GM12878 (cell line): ENCODE data around the gene FOXL1. TPM values are rescaled to one million over a fixed set of nuclear protein-coding genes. Genes with fewer than 3 reads are reported as not detected.

Experiments used
- ATAC-seq: fragments of 200-7000 bp; cut with Tn5 transposase; 3 replicates; pipeline ENCODE4 v1.9.1; 2020; ENCODE audit warnings: mild to moderate bottlenecking, moderate library complexity
- BruUV-seq: library from RNA; stranded (reverse); fragments of 400-500 nt; replicated peaks from 2 replicates; lab custom pipeline; 2021; lab: Mats Ljungman, UMichigan
- CTCF ChIA-PET: fragments of 300-600 bp; sonication (Branson Sonifier 250); formaldehyde crosslinking; extraction: SDS; loops from one replicate; lab custom pipeline; 2021; ENCODE audit warnings: inconsistent platforms; lab: Yijun Ruan, JAX
- POLR2A ChIA-PET: fragments of 350-600 bp; formaldehyde crosslinking; extraction: SDS; loops from one replicate; lab custom pipeline; 2021; ENCODE audit warnings: inconsistent platforms; lab: Charles Lee
- RAD21 ChIA-PET: fragments of 300-600 bp; sonication (Branson Sonifier 250); formaldehyde crosslinking; loops from one replicate; lab custom pipeline; 2023; ENCODE audit warnings: antibody characterized with exemption; ENCODE audit not compliant: unreplicated experiment; lab: Charles Lee
- SMC1A ChIA-PET: fragments of 300-600 bp; sonication (Branson Sonifier 250); formaldehyde crosslinking; loops from one replicate; lab custom pipeline; 2023; ENCODE audit not compliant: unreplicated experiment, uncharacterized antibody; lab: Charles Lee
- DNase-seq: peaks from one replicate; pipeline ENCODE4 v3.0.0-alpha.2; 2011; ENCODE audit warnings: low read depth, low spot score
- FAIRE-seq: peaks from 3 replicates; lab custom pipeline; 2011; peaks lifted over from hg19 to GRCh38; lab: Jason Lieb, UNC
- H2AFZ ChIP-seq: 2 replicates; pipeline ENCODE4 v1.6.0; 2011; ENCODE audit warnings: low read depth, low read length, control low read depth; ENCODE audit not compliant: control insufficient read depth
- H3K27ac ChIP-seq: 2 replicates; pipeline ENCODE4 v1.5.1; 2011; ENCODE audit warnings: control low read depth; ENCODE audit not compliant: control insufficient read depth, insufficient read depth
- H3K27me3 ChIP-seq, 2 experiments: replicated peaks in 1 of 2; 2 replicates each; pipeline versions ENCODE4 v1.6.0 to v1.6.1; 2011; ENCODE audit warnings: low read length in 1 of 2; ENCODE audit not compliant: control insufficient read depth in 2 of 2, insufficient read depth in 2 of 2
- H3K36me3 ChIP-seq, 2 experiments: 2 replicates each; pipeline ENCODE4 v1.5.1; 2011; ENCODE audit warnings: low read length in 1 of 2; ENCODE audit not compliant: control insufficient read depth in 2 of 2, insufficient read depth in 2 of 2
- H3K4me1 ChIP-seq: 2 replicates; pipeline ENCODE4 v1.6.1; 2011; ENCODE audit warnings: mild to moderate bottlenecking, low read length, moderate library complexity, mixed read lengths; ENCODE audit not compliant: control insufficient read depth, insufficient read depth
- H3K4me2 ChIP-seq: 2 replicates; pipeline ENCODE4 v1.6.0; 2011; ENCODE audit warnings: control low read depth; ENCODE audit not compliant: control insufficient read depth, insufficient read depth
- H3K4me3 ChIP-seq: fragments of 200-600 bp; sonication (generic); 2 replicates; pipeline ENCODE4 v1.5.1; 2016
- H3K79me2 ChIP-seq: 2 replicates; pipeline ENCODE4 v1.6.0; 2011; ENCODE audit warnings: low read length; ENCODE audit not compliant: control insufficient read depth, insufficient read depth
- H3K9ac ChIP-seq: 2 replicates; pipeline ENCODE4 v1.8.0; 2011; ENCODE audit warnings: low read length, control low read depth, mixed read lengths; ENCODE audit not compliant: control insufficient read depth, insufficient read depth
- H3K9me3 ChIP-seq: replicated peaks from 3 replicates; pipeline ENCODE4 v1.5.1; 2011; ENCODE audit warnings: mild to moderate bottlenecking, low read length; ENCODE audit not compliant: control insufficient read depth, insufficient read depth
- H4K20me1 ChIP-seq: 2 replicates; pipeline ENCODE4 v1.6.0; 2011; ENCODE audit not compliant: control insufficient read depth, insufficient read depth
- ATF2 ChIP-seq: IDR thresholded peaks from 2 replicates; pipeline ENCODE4 v1.6.1; 2012; ENCODE audit warnings: low read length, inconsistent platforms
- BACH1 ChIP-seq: fragments of 450-650 bp; IDR thresholded peaks from 2 replicates; pipeline ENCODE4 v1.6.1; 2017; ENCODE audit warnings: mild to moderate bottlenecking, borderline replicate concordance
- ETV6 ChIP-seq, 2 experiments: fragments of 450-650 bp in 1 of 2; IDR thresholded peaks in 1 of 2; conservative IDR thresholded peaks in 1 of 2; 2 replicates each; pipeline ENCODE4 v1.6.1; 2014; ENCODE audit warnings: antibody characterized with exemption in 1 of 2, borderline replicate concordance in 1 of 2, low read depth in 1 of 2, mild to moderate bottlenecking in 1 of 2, moderate library complexity in 1 of 2
- GATAD2B ChIP-seq: fragments of 450-650 bp; conservative IDR thresholded peaks from 2 replicates; pipeline ENCODE4 v1.6.1; 2017; ENCODE audit warnings: low read depth, mild to moderate bottlenecking, moderate library complexity
- KDM1A ChIP-seq: fragments of 200-600 bp; sonication (generic); IDR thresholded peaks from 2 replicates; pipeline ENCODE4 v1.6.1; 2016; ENCODE audit warnings: borderline replicate concordance
- RAD51 ChIP-seq: fragments of 450-650 bp; IDR thresholded peaks from 2 replicates; pipeline ENCODE4 v1.6.1; 2016; ENCODE audit warnings: moderate library complexity, mild to moderate bottlenecking, inconsistent platforms
- RB1 ChIP-seq: fragments of 450-650 bp; formaldehyde crosslinking; IDR thresholded peaks from 2 replicates; pipeline ENCODE4 v1.6.1; 2017; ENCODE audit warnings: mild to moderate bottlenecking, borderline replicate concordance
- REST ChIP-seq: IDR thresholded peaks from 2 replicates; pipeline ENCODE4 v1.6.1; 2012; ENCODE audit warnings: mild to moderate bottlenecking, low read depth, low read length
- USF2 ChIP-seq: IDR thresholded peaks from 2 replicates; pipeline ENCODE4 v1.6.1; 2011; ENCODE audit warnings: low read depth, low read length, improper control_type of control experiment, borderline replicate concordance
- YY1 ChIP-seq: IDR thresholded peaks from 2 replicates; pipeline ENCODE4 v1.6.1; 2011; ENCODE audit warnings: low read depth, mild to moderate bottlenecking, low read length
- WGBS: methylation state at CpG from one replicate; pipeline ENCODE4 v1.1.6; 2016; ENCODE audit warnings: low lambda C conversion rate; ENCODE audit not compliant: insufficient replicate concordance, insufficient coverage; ENCODE audit errors: missing lambda C conversion rate; 5-methylcytosine and 5-hydroxymethylcytosine counted together
- in situ Hi-C: fragments of 300-500 bp; cut with MboI; formaldehyde crosslinking; loops from 9 replicates; pipeline ENCODE4 v1.14.3; 2018; ENCODE audit warnings: mixed read lengths
- intact Hi-C: fragments of 100-400 bp; cut with micrococcal nuclease; formaldehyde crosslinking; loops from one replicate; pipeline ENCODE4 v1.14.2; 2022; ENCODE audit not compliant: unreplicated experiment
- polyA plus RNA-seq, 11 experiments: library from polyadenylated mRNA; depleted of rRNA in 4 of 11; unstranded in 6 of 11; stranded (reverse) in 5 of 11; fragments of >200 nt; fragmentation: Nextera tagmentation in 4 of 11; fragmentation: Illumina TruSeq in 1 of 11; extraction: Ambion mirVana in 4 of 11; extraction: Trizol in 1 of 11; gene quantifications; 1 replicate in 1 of 11; 2 replicates in 10 of 11; pipeline versions ENCODE4 v1.2.1 to v1.2.3, GENCODE V29; 2011 to 2016; ENCODE audit warnings: inconsistent platforms in 2 of 11, missing spikeins in 2 of 11, low read depth in 1 of 11
- total RNA-seq, 4 experiments: library from RNA; depleted of rRNA in 3 of 4; stranded (reverse); fragments of >200 nt in 3 of 4; fragmentation: Illumina TruSeq in 1 of 4; extraction: Trizol in 1 of 4; gene quantifications; 2 replicates each; pipeline versions ENCODE4 v1.2.1 to v1.2.3, GENCODE V29; 2013 to 2021

FOXL1 gene
- total and polyA plus RNA-seq, 10 of the 15 experiments (the other 5 are each of a cell fraction or from before 2014, with no cell fraction given), result 0.05 TPM; not detected in 9

- TF ChIP-seq ATF2 (no peak), YY1 (no peak), GATAD2B (no peak)
Observed at GRCh38 chr16:86576591-86577313, 1.6 kb upstream of the FOXL1 start (continued).

- Histone ChIP-seq H3K27ac (no peak overlapping the region), H3K4me1 (no peaks in the 10 kb centered on the region), H3K4me3 (no peak overlapping the region), H3K9me3 (no peaks in the 10 kb centered on the region), H3K4me2 (no peak overlapping the region), H3K9ac (no peak overlapping the region), H2AFZ (no peak overlapping the region), H3K36me3 (no peaks in the 10 kb centered on the region), H4K20me1 (no peaks in the 10 kb centered on the region), H3K79me2 (no peaks in the 10 kb centered on the region), H3K27me3 (peaks cover 2 to 4% of the 10 kb centered on the region in 2 experiments; a peak in 3 of 4 replicates)
- TF ChIP-seq USF2 (no peak), RAD51 (no peak), BACH1 (no peak), RB1 (no peak), REST (no peak), KDM1A (no peak), ETV6 (conservative IDR thresholded peaks at IDR 0.05 in 1 of 2, IDR thresholded peaks at IDR 0.05 in 1 of 2; ENCODE audit: borderline replicate concordance in 1 of 2, low read depth in 1 of 2) (no peak)
- ATAC-seq (no peak), DNase-seq (no peak), FAIRE-seq (no peak)
- ChIA-PET RAD21 (interaction anchor here (0.8 kb wide), 1 partner anchor 185 kb away, joined by 3 read pairs; no protein-coding TSS in a partner anchor), POLR2A (no interaction called here), SMC1A (no interaction called here), CTCF (interaction anchor here (1.6 kb wide), 1 partner anchor 13 kb away, joined by 7 read pairs; no protein-coding TSS in a partner anchor)
- BruUV-seq, result no TSS peak
- WGBS, result 53% methylated on average over 12 of the region's 12 CpGs
- intact Hi-C loops, result no loop called here
- in situ Hi-C loops, result no loop called here
Observed at GRCh38 chr16:86577314-86577971, 906 bp upstream of the FOXL1 start.
